ENCODE measurements around the gene C1R. TPM values are rescaled to one million over a fixed set of nuclear protein-coding genes. Genes with fewer than 3 reads are reported as not detected.

The C1R gene
- total RNA-seq = 69.8 and 146 TPM in 2 replicates

DNA sequence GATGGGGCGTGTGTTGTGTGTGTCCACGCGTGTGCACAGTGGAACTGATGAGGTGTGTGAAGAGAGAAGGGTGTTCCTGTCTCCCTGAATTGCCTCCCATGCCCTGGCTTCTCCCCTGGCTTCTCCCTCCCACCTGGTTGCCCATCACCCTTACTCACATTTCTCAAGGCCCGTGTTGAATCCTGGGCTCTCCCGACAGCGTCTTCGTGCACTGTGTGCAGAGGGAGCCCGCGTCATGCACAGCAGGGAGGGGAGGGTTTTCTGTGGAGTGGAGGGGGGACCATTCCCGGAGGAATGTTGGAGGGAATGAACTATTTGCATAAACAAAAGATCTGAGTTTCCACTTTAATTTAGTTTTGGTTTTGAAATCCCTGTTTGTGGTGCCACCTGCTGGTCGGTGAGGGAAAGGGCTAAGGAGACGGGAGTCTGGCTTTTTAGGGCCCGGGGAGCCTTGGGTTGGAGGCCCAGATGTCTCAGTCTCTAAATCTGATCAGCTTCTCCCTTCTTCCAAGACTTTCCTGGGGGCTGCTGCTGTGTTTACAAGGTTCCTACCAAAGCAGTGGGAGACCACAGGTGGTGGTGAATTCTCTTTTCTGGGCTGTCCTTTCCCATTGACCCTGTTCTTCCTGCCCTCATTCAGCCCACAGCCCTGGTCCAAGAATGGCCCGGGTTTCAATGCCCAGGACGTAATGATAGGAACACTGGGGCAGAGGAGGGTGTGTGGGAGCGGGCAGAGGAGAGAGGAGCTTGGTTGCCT, at the start of gene C1R:
Gene C1R (minus strand): TSS at position 217 of the 757 bp plus-strand sequence. CDS start 57 bp downstream, at position 160.

GRCh38 chr12:7129872-7130691, 37.8 kb upstream of the C1R start, which contains the start of gene CLSTN3:
Gene CLSTN3, plus strand, starts transcription at chr12:7130371. Its CDS starts 278 bp downstream, at chr12:7130649.

DNA sequence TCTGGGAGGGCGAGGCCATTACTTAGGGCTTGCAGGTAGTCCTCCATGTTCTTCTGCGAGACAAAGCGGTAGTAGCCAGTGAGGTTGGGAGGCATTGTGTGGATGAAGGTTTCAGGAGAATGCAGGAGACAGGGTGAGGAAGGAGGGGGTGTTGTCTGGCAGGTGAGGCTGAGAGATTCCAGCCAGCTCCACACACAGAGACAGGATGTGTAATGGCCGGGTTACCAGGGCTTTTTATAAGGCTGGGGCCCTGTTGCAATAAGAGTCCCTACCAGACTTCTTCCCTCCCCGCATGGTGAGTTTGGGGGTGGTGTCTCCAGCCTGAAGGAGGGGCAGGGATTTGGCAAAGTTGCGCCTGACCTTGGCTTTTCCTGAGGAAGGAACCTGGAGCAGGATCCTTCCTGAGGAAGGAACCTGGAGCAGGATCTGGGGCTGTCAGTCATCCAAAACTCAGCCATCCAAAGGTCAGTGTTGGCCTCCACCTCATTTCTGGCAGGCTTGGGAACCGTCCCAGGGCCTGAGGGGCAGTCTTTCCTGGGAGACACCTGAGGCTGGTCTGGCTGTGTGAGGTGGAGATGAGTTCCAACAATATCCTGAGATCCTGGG, 36.5 kb upstream of the C1R start, which contains the start of gene RBP5:
Gene RBP5 (minus strand): TSS at position 209 of the 606 bp plus-strand sequence. CDS start 114 bp downstream, at position 95.

DNA sequence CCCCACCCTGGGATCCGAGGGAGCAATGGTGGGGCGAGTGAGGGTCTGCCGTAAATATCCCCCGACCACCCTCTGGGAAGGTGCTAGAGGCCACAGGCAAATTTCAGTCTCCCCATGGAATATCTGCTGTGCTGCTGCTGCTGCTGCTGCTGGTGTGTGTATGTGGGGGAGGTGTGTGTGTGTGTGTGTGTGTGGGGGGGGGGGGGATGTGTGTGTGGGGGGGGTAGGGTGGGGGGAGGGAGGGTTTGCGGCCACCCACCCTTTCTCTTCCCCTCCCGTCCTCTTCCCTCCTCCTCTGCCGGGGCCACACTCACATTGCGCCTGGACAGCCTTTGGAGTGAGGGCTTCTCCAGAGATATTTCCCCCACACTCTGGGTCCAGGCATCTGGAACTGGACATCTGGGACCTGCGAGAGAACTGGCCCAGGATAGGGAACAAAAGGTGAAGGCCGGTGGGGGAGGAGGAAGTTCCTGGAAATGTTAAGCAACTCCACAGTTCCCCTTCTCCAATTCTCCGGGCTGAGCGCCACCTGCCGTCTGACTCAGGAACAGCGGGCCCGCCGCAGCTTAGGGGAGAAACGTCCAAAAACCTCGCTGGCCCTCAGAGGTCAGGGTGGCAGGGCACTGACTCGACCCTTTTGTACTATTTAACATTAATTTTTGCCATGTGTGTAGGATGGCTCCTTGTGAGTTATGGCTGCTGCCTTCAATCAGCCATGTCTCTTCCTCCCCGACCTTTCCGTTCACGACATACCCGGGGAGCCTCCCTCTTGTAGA, 16.7 kb upstream of the C1R start, which contains the start of gene C1RL:
Gene C1RL (minus strand): TSS at position 419 of the 776 bp plus-strand sequence. CDS start 34 bp downstream, at position 385.

GRCh38 chr12:7060353-7060954, 31.8 kb downstream of the C1R start, which contains the start of gene C1S:
Gene C1S, plus strand, starts transcription at chr12:7060718. Its CDS starts 1,195 bp downstream, at chr12:7061913.

Other genes starting within 250 kb of the C1R start
- 9.5 and 19.2 TPM in 2 replicates for gene CDCA3, start 241.2 kb downstream of the C1R start, total RNA-seq
- 98.9 and 128 TPM in 2 replicates for gene USP5, start 240.3 kb downstream of the C1R start, total RNA-seq
- gene TPI1, start 224.9 kb downstream of the C1R start, total RNA-seq = 769 and 1,187 TPM in 2 replicates
- gene SPSB2, start 219.1 kb downstream of the C1R start, total RNA-seq = 9.6 and 10.5 TPM in 2 replicates
- 12.4 and 12.7 TPM in 2 replicates for gene LRRC23, start 187.6 kb downstream of the C1R start, total RNA-seq
- 16.2 and 19.3 TPM in 2 replicates for gene ENO2, start 177.9 kb downstream of the C1R start, total RNA-seq
- gene ATN1, start 164.5 kb downstream of the C1R start, total RNA-seq = 6.7 and 23.0 TPM in 2 replicates
- gene RNU7-1, start 148.6 kb downstream of the C1R start, total RNA-seq = not detected in 2 replicates
- gene C12orf57, start 148.4 kb downstream of the C1R start, total RNA-seq = 114 and 150 TPM in 2 replicates
- gene PTPN6, start 141.1 kb downstream of the C1R start, total RNA-seq = not detected in 2 replicates
- 103 and 125 TPM in 2 replicates for gene PHB2, start 121.8 kb downstream of the C1R start, total RNA-seq
- gene EMG1, start 121.5 kb downstream of the C1R start, total RNA-seq = 26.3 and 35.9 TPM in 2 replicates
- gene LPCAT3, start 74.0 kb downstream of the C1R start, total RNA-seq = 7.3 and 13.2 TPM in 2 replicates
- gene C1S, start 31.7 kb downstream of the C1R start, total RNA-seq = 215 and 232 TPM in 2 replicates
- 24.4 and 38.4 TPM in 2 replicates for gene C1RL, start 16.8 kb upstream of the C1R start, total RNA-seq
- 0.19 TPM in 1 of 2 replicates, not detected in the other for gene RBP5, start 36.4 kb upstream of the C1R start, total RNA-seq
- gene CLSTN3, start 37.9 kb upstream of the C1R start, total RNA-seq = 7.0 and 7.9 TPM in 2 replicates
- gene PEX5, start 97.2 kb upstream of the C1R start, total RNA-seq = 18.0 and 21.4 TPM in 2 replicates
- not detected in 2 replicates for gene ACSM4, start 211.6 kb upstream of the C1R start, total RNA-seq